Effector memory CD8-positive, alpha-beta T cell (primary cell): ENCODE results near the gene KANSL3.
"Not testable (repeated sequence)": the region's sequence is repeated elsewhere in the genome, so short reads cannot be mapped to it uniquely, and the experiment has no call there.

ENCODE experiments used
- ATAC-seq: fragments of 150-1000 bp; cut with Tn5 transposase; replicated peaks from 2 replicates; pipeline ENCODE4 v1.10.0; 2021; ENCODE audit warnings: mild to moderate bottlenecking, moderate library complexity
- DNase-seq, 3 experiments: peaks; one replicate each; pipeline ENCODE4 v3.0.0; 2021
- H3K27ac Mint-ChIP-seq, 2 donors: one replicate each; pipeline ENCODE4 v1.8.0; 2022; ENCODE audit warnings: mild to moderate bottlenecking in 2 of 2, mixed read lengths in 2 of 2, moderate library complexity in 2 of 2
- H3K27me3 Mint-ChIP-seq, 2 donors: one replicate each; pipeline ENCODE4 v1.8.0; 2022; ENCODE audit warnings: mixed read lengths in 2 of 2
- H3K36me3 Mint-ChIP-seq: one replicate; pipeline ENCODE4 v1.8.0; 2022; ENCODE audit warnings: mild to moderate bottlenecking, moderate library complexity, mixed read lengths; ENCODE audit not compliant: insufficient read depth
- H3K4me1 Mint-ChIP-seq, 2 donors: one replicate each; pipeline ENCODE4 v1.8.0; 2022; ENCODE audit warnings: low read depth in 2 of 2, mixed read lengths in 2 of 2
- H3K4me3 Mint-ChIP-seq, 2 donors: one replicate each; pipeline ENCODE4 v1.8.0; 2022; ENCODE audit warnings: mild to moderate bottlenecking in 2 of 2, mixed read lengths in 2 of 2, moderate library complexity in 2 of 2
- H3K9me3 Mint-ChIP-seq, 2 donors: one replicate each; pipeline ENCODE4 v1.8.0; 2022; ENCODE audit warnings: mixed read lengths in 2 of 2

Gene KANSL3

GRCh38 chr2:96665083-96665569 lies 27.0 kb upstream of the KANSL3 start:
- no peaks in the 10 kb centered on the region for H3K4me1 Mint-ChIP-seq
- ATAC-seq (no peak), DNase-seq (no peak)
- H3K9me3 Mint-ChIP-seq = no peaks in the 10 kb centered on the region
- H3K4me3 Mint-ChIP-seq = no peak overlapping the region
- peaks cover 11 to 21% of the 10 kb centered on the region in 2 donors for H3K27me3 Mint-ChIP-seq
- no peaks in the 10 kb centered on the region for H3K36me3 Mint-ChIP-seq
- H3K27ac Mint-ChIP-seq = peak overlapping the region in 1 of 2 donors; percentile 80

GRCh38 chr2:96664366-96664925 lies 26.3 kb upstream of the KANSL3 start:
- Mint-ChIP-seq H3K9me3 (no peaks in the 10 kb centered on the region), H3K36me3 (no peaks in the 10 kb centered on the region), H3K27ac (no peak overlapping the region), H3K4me1 (no peaks in the 10 kb centered on the region), H3K27me3 (peaks cover 11 to 21% of the 10 kb centered on the region in 2 donors), H3K4me3 (no peak overlapping the region)
- DNase-seq (no peak), ATAC-seq (no peak)

GRCh38 chr2:96663829-96664228 lies 25.7 kb upstream of the KANSL3 start:
- Mint-ChIP-seq H3K27ac (no peak overlapping the region), H3K9me3 (no peaks in the 10 kb centered on the region), H3K36me3 (no peaks in the 10 kb centered on the region), H3K27me3 (peaks cover 11 to 21% of the 10 kb centered on the region in 2 donors), H3K4me3 (no peak overlapping the region), H3K4me1 (no peaks in the 10 kb centered on the region)
- no peak for DNase-seq
- ATAC-seq = no peak

GRCh38 chr2:96663177-96663576 lies 25.1 kb upstream of the KANSL3 start:
- no peaks in the 10 kb centered on the region for H3K4me1 Mint-ChIP-seq
- no peak for ATAC-seq
- H3K27me3 Mint-ChIP-seq = peaks cover 11 to 21% of the 10 kb centered on the region in 2 donors
- H3K27ac Mint-ChIP-seq = no peak overlapping the region
- H3K36me3 Mint-ChIP-seq = no peaks in the 10 kb centered on the region
- no peak overlapping the region for H3K4me3 Mint-ChIP-seq
- no peak for DNase-seq
- H3K9me3 Mint-ChIP-seq = no peaks in the 10 kb centered on the region

GRCh38 chr2:96662360-96662759 lies 24.2 kb upstream of the KANSL3 start:
- Mint-ChIP-seq H3K4me3 (no peak overlapping the region), H3K9me3 (no peaks in the 10 kb centered on the region), H3K4me1 (no peaks in the 10 kb centered on the region), H3K27ac (no peak overlapping the region), H3K27me3 (peaks cover 11 to 21% of the 10 kb centered on the region in 2 donors), H3K36me3 (no peaks in the 10 kb centered on the region)
- no peak for ATAC-seq
- no peak for DNase-seq

- Mint-ChIP-seq H3K27ac (no peak overlapping the region), H3K9me3 (no peaks in the 10 kb centered on the region), H3K36me3 (no peaks in the 10 kb centered on the region), H3K4me1 (no peaks in the 10 kb centered on the region), H3K4me3 (no peak overlapping the region), H3K27me3 (peaks cover 11 to 21% of the 10 kb centered on the region in 2 donors)
- DNase-seq (no peak), ATAC-seq (no peak)
These were observed 23.2 kb upstream of the KANSL3 start for GRCh38 chr2:96661324-96661723.

GRCh38 chr2:96656540-96656939 lies 18.4 kb upstream of the KANSL3 start:
- Mint-ChIP-seq H3K36me3 (no peaks in the 10 kb centered on the region), H3K27me3 (peaks cover 0 to 2% of the 10 kb centered on the region in 2 donors), H3K4me1 (no peaks in the 10 kb centered on the region), H3K9me3 (no peaks in the 10 kb centered on the region), H3K27ac (no peak overlapping the region), H3K4me3 (no peak overlapping the region)
- DNase-seq (no peak), ATAC-seq (no peak)

GRCh38 chr2:96655526-96655925 lies 17.4 kb upstream of the KANSL3 start:
- ATAC-seq = no peak
- no peak overlapping the region for H3K4me3 Mint-ChIP-seq

GRCh38 chr2:96654791-96655190 lies 16.7 kb upstream of the KANSL3 start:
- not testable (repeated sequence) for H3K27me3 Mint-ChIP-seq, H3K9me3 Mint-ChIP-seq, DNase-seq, H3K4me1 Mint-ChIP-seq, H3K4me3 Mint-ChIP-seq, H3K36me3 Mint-ChIP-seq, ATAC-seq, H3K27ac Mint-ChIP-seq

More at GRCh38 chr2:96655526-96655925, 17.4 kb upstream of the KANSL3 start:
- no peak for DNase-seq
- Mint-ChIP-seq H3K4me1 (no peaks in the 10 kb centered on the region), H3K27ac (no peak overlapping the region), H3K9me3 (no peaks in the 10 kb centered on the region), H3K27me3 (no peaks in the 10 kb centered on the region), H3K36me3 (no peaks in the 10 kb centered on the region)

GRCh38 chr2:96651793-96652192 lies 13.7 kb upstream of the KANSL3 start:
- H3K4me3 Mint-ChIP-seq = no peak overlapping the region
- no peaks in the 10 kb centered on the region for H3K36me3 Mint-ChIP-seq
- no peaks in the 10 kb centered on the region for H3K4me1 Mint-ChIP-seq
- no peaks in the 10 kb centered on the region for H3K9me3 Mint-ChIP-seq
- no peak overlapping the region for H3K27ac Mint-ChIP-seq
- H3K27me3 Mint-ChIP-seq = no peaks in the 10 kb centered on the region
- no peak for DNase-seq
- no peak for ATAC-seq

- no peak overlapping the region for H3K4me3 Mint-ChIP-seq
- H3K27ac Mint-ChIP-seq = peak overlapping the region in 1 of 2 donors; percentile 30
- no peaks in the 10 kb centered on the region for H3K9me3 Mint-ChIP-seq
- no peak for DNase-seq
- no peaks in the 10 kb centered on the region for H3K4me1 Mint-ChIP-seq
- H3K36me3 Mint-ChIP-seq = no peaks in the 10 kb centered on the region
- no peak for ATAC-seq
- no peaks in the 10 kb centered on the region for H3K27me3 Mint-ChIP-seq
These were observed 11.2 kb upstream of the KANSL3 start for GRCh38 chr2:96649342-96649741.

GRCh38 chr2:96648306-96648930 lies 10.3 kb upstream of the KANSL3 start:
- no peak for DNase-seq
- no peak overlapping the region for H3K27ac Mint-ChIP-seq
- H3K36me3 Mint-ChIP-seq = no peaks in the 10 kb centered on the region

GRCh38 chr2:96647681-96648080 lies 9.6 kb upstream of the KANSL3 start:
- H3K4me1 Mint-ChIP-seq = no peaks in the 10 kb centered on the region
- DNase-seq = no peak
- H3K27ac Mint-ChIP-seq = no peak overlapping the region
- H3K27me3 Mint-ChIP-seq = no peaks in the 10 kb centered on the region
- H3K9me3 Mint-ChIP-seq = no peaks in the 10 kb centered on the region
- H3K36me3 Mint-ChIP-seq = no peaks in the 10 kb centered on the region
- no peak for ATAC-seq
- no peak overlapping the region for H3K4me3 Mint-ChIP-seq

More at GRCh38 chr2:96648306-96648930, 10.3 kb upstream of the KANSL3 start:
- Mint-ChIP-seq H3K4me3 (no peak overlapping the region), H3K9me3 (no peaks in the 10 kb centered on the region), H3K4me1 (no peaks in the 10 kb centered on the region), H3K27me3 (no peaks in the 10 kb centered on the region)
- ATAC-seq = no peak

GRCh38 chr2:96642564-96643360 lies 4.7 kb upstream of the KANSL3 start, which contains the start of gene FER1L5:
Gene FER1L5, plus strand, starts transcription at chr2:96642764. Its CDS starts 73 bp downstream, at chr2:96642837.
- H3K9me3 Mint-ChIP-seq = no peaks in the 10 kb centered on the region
- H3K27ac Mint-ChIP-seq = no peak within 1 kb of the TSS
- no peaks in the 10 kb centered on the region for H3K4me1 Mint-ChIP-seq
- peaks cover 0 to 6% of the 10 kb centered on the region in 2 donors for H3K27me3 Mint-ChIP-seq
- ATAC-seq (no peak), DNase-seq (no peak)
- H3K4me3 Mint-ChIP-seq = no peak within 1 kb of the TSS
- peaks cover 4% of the 10 kb centered on the region for H3K36me3 Mint-ChIP-seq
